Mucosa of rectum (tissue), 2 donors: ENCODE data around the gene CDKL2.
"Not testable (repeated sequence)": the region's sequence is repeated elsewhere in the genome, so short reads cannot be mapped to it uniquely, and the experiment has no call there.

Source experiments
- H3K27ac ChIP-seq, 2 donors: one replicate each; pipeline ENCODE4 v1.7.0; 2013; ENCODE audit warnings: inconsistent platforms in 2 of 2, low read depth in 2 of 2, low read length in 2 of 2
- H3K27me3 ChIP-seq, 2 donors: one replicate each; pipeline ENCODE4 v1.7.0; 2013; ENCODE audit warnings: low read length in 2 of 2; ENCODE audit not compliant: control insufficient read depth in 2 of 2, insufficient read depth in 2 of 2
- H3K36me3 ChIP-seq, 2 donors: one replicate each; pipeline ENCODE4 v1.7.0; 2013; ENCODE audit warnings: low read length in 2 of 2; ENCODE audit not compliant: control insufficient read depth in 2 of 2, insufficient read depth in 2 of 2
- H3K4me1 ChIP-seq, 2 donors: one replicate each; pipeline ENCODE4 v1.7.0; 2013; ENCODE audit warnings: low read length in 2 of 2, mild to moderate bottlenecking in 1 of 2; ENCODE audit not compliant: control insufficient read depth in 2 of 2, insufficient read depth in 2 of 2
- H3K4me3 ChIP-seq, 2 donors: one replicate each; pipeline ENCODE4 v1.7.0; 2013; ENCODE audit warnings: low read length in 2 of 2
- H3K9ac ChIP-seq, 2 donors: one replicate each; pipeline ENCODE4 v1.7.0; 2013; ENCODE audit warnings: low read length in 2 of 2, low read depth in 1 of 2, mild to moderate bottlenecking in 1 of 2
- H3K9me3 ChIP-seq, 2 donors: one replicate each; pipeline ENCODE4 v1.7.0; 2013; ENCODE audit warnings: low read length in 2 of 2; ENCODE audit not compliant: control insufficient read depth in 2 of 2
- donor health status: healthy.
- donor health status: Normal muscosa, but diverticular disease.

Gene CDKL2

DNA sequence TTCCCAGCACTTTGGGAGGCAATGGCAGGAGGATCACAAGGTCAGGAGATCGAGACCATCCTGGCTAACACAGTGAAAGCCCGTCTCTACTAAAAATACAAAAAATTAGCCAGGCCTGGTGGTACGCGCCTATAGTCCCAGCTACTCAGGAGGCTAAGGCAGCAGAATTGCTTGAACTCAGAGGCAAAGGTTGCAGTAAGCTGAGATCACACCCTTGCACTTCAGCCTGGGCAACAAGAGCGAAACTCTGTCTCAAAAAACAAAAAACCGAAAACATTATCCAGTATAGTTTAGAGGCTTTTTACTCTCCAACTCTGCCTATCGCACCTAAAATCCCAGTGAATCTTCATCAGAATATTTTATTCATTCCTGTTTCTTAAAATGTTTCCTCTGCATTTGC is 37.3 kb upstream of the CDKL2 start:
- not testable (repeated sequence) for H3K4me3 ChIP-seq, H3K36me3 ChIP-seq, H3K27me3 ChIP-seq, H3K9ac ChIP-seq, H3K9me3 ChIP-seq, H3K27ac ChIP-seq
- H3K4me1 ChIP-seq: peaks cover 7 to 11% of the 10 kb centered on the region in 2 donors

DNA sequence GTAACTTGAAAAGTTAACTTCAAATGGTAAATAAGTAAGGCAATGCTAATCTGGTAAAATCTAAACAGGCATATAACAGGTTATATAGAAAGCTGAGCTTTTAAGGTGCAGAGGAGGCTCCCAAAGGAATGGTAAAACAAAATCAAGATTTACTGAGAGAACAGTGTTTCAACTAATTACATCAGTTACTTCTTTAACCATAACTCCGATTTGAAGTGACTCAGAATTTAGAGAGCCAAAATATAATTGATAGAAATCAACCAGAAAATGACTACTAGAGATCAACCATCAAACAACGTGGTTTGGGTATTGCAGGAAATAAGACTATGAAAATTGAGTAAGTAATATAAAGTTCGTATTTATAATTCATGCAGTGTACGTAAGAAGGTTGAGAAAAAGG is 36.0 kb upstream of the CDKL2 start:
- Histone ChIP-seq H3K9ac (no peak overlapping the region), H3K36me3 (peaks cover 0 to 2% of the 10 kb centered on the region in 2 donors), H3K9me3 (no peaks in the 10 kb centered on the region), H3K4me3 (no peak overlapping the region), H3K27me3 (no peaks in the 10 kb centered on the region), H3K27ac (no peak overlapping the region), H3K4me1 (peaks cover 2 to 3% of the 10 kb centered on the region in 2 donors)

DNA sequence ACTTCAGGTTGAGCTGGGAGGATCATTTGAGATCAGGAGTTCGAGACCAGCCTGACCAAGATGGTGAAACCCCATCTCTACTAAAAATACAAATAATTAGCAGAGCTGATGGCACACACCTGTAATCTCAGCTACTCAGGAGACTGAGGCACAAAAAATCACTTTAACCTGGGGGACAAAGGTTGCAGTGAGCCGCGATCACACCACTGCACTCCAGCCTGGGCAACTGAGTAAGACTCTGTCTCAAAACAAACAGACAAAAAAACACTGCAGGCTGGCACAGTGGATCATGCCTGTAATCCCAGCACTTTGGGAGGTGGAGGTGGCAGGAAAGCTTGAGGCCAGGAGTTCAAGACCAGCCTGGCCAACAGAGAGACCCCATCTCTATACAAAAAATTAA is 34.3 kb upstream of the CDKL2 start:
- H3K4me3 ChIP-seq, H3K27ac ChIP-seq, H3K4me1 ChIP-seq, H3K9ac ChIP-seq, H3K9me3 ChIP-seq, H3K36me3 ChIP-seq, H3K27me3 ChIP-seq: not testable (repeated sequence)

DNA sequence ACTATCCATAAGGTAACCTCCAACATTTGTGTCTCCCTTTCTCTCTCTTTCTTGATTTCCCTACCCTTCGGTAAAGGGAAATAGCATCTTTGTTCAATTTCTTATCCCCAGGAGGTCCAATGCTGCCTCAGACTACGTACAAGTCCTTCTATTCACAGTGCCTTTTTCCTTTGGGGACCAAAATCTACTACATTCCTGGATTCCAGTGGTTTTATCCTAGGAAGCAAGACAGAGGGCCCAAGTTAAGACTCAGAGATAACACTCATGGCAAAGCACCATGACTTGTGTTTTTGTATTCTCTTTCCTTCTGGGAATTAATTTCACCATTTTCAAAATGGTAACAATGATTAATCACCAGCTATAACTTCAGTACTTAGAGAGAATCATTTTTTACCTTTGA is 32.3 kb upstream of the CDKL2 start:
- Histone ChIP-seq H3K4me3 (no peak overlapping the region), H3K9me3 (no peaks in the 10 kb centered on the region), H3K27ac (no peak overlapping the region), H3K27me3 (no peaks in the 10 kb centered on the region), H3K9ac (no peak overlapping the region), H3K36me3 (peaks cover 9 to 11% of the 10 kb centered on the region in 2 donors), H3K4me1 (no peaks in the 10 kb centered on the region)

DNA sequence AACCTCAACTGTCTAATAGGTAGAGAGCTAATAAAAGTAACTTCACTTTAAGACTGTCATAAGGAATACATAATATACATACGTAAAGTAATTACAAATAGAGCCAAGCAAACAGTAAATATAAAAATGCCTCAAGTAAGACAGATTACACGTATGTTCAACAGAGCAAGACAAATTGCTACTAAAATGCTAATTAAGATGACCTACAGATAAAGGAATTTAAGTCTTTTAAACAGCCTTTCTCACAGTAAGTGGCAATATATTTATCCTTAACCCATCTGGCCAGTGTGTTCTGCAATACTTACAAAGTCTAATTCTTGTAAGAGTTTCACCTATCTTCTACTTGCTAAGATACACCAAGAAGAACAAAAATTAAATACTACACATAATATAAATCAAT is 30.2 kb upstream of the CDKL2 start:
- Histone ChIP-seq H3K27me3 (no peaks in the 10 kb centered on the region), H3K9me3 (no peaks in the 10 kb centered on the region), H3K27ac (no peak overlapping the region), H3K9ac (no peak overlapping the region), H3K4me3 (no peak overlapping the region), H3K4me1 (no peaks in the 10 kb centered on the region), H3K36me3 (peaks cover 18 to 23% of the 10 kb centered on the region in 2 donors)

DNA sequence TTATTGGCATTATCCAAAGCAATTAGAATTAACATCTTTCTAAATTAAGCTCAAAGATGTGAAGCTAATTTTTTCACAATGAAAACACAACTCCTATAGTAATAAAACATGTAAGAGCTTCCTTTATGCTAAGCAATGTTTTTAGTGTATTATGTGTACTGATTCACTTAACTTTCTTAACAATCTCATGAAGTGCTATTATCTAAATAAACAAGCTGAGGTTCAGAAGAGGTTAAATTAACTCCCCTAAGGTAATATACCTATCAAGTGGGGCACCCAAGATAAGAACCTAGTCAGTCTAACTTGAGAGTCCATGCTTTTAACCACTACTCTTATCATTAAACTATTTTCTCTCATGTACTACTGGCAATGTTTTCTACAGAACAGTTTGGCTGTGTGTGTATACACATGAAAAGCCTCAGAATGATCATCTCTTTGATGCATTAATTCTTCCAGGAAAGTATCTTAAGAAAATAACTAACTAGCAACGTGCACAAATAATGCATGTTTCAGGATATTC is 29.2 kb upstream of the CDKL2 start:
- H3K4me1 ChIP-seq: no peaks in the 10 kb centered on the region
- no peaks in the 10 kb centered on the region for H3K9me3 ChIP-seq
- H3K4me3 ChIP-seq: no peak overlapping the region
- H3K9ac ChIP-seq: no peak overlapping the region
- H3K36me3 ChIP-seq: peaks cover 26 to 31% of the 10 kb centered on the region in 2 donors
- no peaks in the 10 kb centered on the region for H3K27me3 ChIP-seq
- no peak overlapping the region for H3K27ac ChIP-seq

DNA sequence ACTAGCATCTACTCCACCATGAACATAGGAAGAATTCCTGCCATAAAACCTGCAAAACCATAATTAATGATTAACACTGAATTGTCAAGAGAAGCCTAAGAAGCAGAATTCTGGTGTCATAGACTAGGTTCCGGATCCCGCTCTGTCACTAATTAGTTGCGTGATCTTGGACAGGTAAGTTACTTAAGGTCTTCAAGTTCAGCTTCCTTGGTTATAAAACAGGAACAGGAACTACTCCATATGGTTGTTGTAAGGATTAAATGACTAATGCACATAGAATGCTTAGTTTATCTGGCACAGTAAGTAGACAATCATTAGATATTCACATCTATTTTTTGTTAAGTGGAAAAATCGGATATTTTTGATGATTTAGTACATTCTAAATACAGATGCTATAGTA is 28.5 kb upstream of the CDKL2 start:
- no peaks in the 10 kb centered on the region for H3K4me1 ChIP-seq
- H3K9me3 ChIP-seq: no peaks in the 10 kb centered on the region
- peaks cover 28 to 36% of the 10 kb centered on the region in 2 donors for H3K36me3 ChIP-seq
- no peaks in the 10 kb centered on the region for H3K27me3 ChIP-seq
- no peak overlapping the region for H3K4me3 ChIP-seq
- H3K27ac ChIP-seq: no peak overlapping the region
- H3K9ac ChIP-seq: no peak overlapping the region

DNA sequence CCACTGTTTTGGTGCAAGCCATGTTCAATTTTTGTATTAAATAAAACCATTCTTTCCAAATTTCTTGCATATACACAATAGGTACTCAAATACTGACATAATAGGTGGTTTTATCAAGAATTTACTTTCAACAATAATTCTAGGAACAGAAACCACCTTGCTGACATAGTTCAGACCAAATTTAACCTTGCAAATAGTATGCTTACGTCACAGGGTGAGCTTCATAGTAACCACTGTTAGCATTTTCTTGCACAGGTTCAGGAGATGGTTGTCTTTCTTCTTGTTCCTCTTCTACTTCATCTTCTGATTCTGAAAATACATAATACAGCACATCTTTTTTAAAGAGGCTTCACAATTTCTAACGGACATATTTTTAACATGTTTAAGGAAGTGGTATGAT is 25.2 kb upstream of the CDKL2 start:
- peaks cover 41 to 49% of the 10 kb centered on the region in 2 donors for H3K36me3 ChIP-seq
- H3K4me1 ChIP-seq: no peaks in the 10 kb centered on the region
- H3K27me3 ChIP-seq: no peaks in the 10 kb centered on the region

DNA sequence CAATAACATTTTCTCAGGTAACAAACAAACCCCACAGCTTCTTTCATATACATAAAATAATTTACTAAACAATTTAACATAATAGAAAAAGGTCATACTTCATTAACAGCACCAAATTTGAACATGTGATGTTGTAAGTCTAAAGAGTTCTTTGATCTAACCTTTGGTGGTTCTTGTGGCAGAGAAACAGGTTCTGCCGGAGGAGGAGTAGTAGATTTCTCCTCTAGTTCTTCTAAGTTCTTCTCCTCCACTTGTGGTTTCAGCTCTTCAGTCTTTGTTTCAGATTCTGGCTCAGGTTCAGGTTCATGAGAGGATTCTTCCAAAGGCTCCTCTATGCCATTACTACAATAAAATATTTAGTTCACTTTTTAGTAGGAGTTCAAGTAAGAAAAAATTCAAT is 24.6 kb upstream of the CDKL2 start:
- H3K27me3 ChIP-seq: no peaks in the 10 kb centered on the region
- H3K4me3 ChIP-seq: no peak overlapping the region
- no peak overlapping the region for H3K27ac ChIP-seq
- no peaks in the 10 kb centered on the region for H3K9me3 ChIP-seq
- H3K9ac ChIP-seq: no peak overlapping the region
- no peaks in the 10 kb centered on the region for H3K4me1 ChIP-seq
- H3K36me3 ChIP-seq: peaks cover 41 to 49% of the 10 kb centered on the region in 2 donors

More for the DNA sequence above, 25.2 kb upstream of the CDKL2 start:
- Histone ChIP-seq H3K9me3 (no peaks in the 10 kb centered on the region), H3K9ac (no peak overlapping the region), H3K4me3 (no peak overlapping the region), H3K27ac (no peak overlapping the region)

DNA sequence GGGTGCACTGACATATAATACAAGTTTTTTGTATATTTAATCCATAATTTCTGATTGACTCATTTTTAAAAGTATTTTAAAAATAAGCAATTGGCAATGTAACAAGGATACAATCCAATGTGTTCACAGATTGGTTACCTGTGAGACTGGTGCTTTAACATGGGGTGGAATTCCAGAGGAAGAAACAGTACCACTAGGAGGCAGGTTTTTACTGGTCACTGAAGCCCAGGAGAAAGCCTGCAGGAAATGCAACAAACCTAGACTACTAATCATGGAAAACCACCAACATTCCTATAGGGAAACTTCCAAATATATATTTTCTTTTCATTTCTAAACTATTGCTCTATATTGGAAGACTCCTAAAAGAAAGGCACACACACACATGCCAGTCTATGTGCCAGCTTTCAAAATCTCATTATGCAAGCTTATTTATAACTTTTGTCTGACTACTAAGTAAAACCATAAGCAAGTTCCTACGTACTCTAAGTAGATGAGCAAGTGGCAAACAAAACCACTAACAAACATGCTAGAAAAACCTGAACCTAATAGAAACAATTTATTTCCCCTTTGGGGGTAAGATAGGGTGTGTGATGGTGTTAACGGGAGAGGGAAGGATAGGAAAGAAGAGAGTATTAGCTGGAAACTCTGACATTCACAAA is 23.6 kb upstream of the CDKL2 start:
- Histone ChIP-seq H3K36me3 (peaks cover 40 to 49% of the 10 kb centered on the region in 2 donors), H3K27ac (no peak overlapping the region), H3K9ac (no peak overlapping the region), H3K27me3 (no peaks in the 10 kb centered on the region), H3K9me3 (no peaks in the 10 kb centered on the region), H3K4me1 (no peaks in the 10 kb centered on the region), H3K4me3 (no peak overlapping the region)
